ENCODE results near the gene RIMS4. TPM values are rescaled to one million over a fixed set of nuclear protein-coding genes. Genes with fewer than 3 reads are reported as not detected.

Gene RIMS4
- total RNA-seq, 2 experiments from 2014 or later, result not detected

DNA sequence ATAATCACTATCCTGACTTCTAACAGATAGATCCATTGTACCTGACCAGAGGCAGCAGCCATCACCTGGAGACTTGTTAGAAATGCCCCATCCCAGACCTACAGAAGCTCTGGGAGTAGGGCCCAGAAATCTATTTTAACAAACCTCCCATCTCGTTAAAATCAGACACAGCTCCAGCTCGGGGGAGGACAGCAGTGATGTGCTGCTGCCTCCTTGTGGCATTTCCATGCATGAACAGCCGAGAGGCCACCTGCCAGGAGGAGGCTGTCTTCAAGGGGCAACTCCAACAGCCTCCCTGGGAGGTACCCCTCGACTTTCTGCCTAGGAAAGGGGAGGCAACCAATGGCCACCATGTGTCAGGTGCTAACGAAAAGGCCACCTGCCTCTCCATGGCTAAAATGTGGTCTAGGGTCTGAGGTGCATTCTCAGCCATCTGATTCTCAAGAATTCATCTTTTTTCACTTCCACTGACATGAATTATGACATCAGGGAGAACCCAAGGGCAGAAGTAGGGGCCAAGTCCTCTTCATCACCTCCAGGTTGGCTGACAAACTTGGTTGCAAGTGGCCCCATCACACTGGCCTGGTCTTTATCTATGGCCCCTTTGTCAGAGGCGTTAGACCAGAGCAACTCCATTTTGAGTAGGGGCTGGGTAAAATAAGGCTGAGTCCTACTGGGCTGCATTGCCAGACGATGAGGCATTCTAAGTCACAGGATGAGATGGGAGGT lies 76.8 kb downstream of the RIMS4 start:
- intact Hi-C loops (cut with micrococcal nuclease), result loop anchor here (2.0 kb wide), 1 partner anchor 49 kb away; no protein-coding TSS in a partner anchor
- DNase-seq, result peak; percentile 77
- Mint-ChIP-seq H3K9me3 (peaks cover 4% of the 10 kb centered on the region), H3K4me3 (no peak overlapping the region), H3K27ac (no peak overlapping the region), H3K27me3 (no peaks in the 10 kb centered on the region), H3K4me1 (ENCODE audit: low read depth) (peaks cover 25% of the 10 kb centered on the region), H3K36me3 (ENCODE audit: low read depth) (no peaks in the 10 kb centered on the region)
- POLR2A ChIA-PET, result interaction anchor here (1.5 kb wide), 1 partner anchor 49 kb away, joined by 7 read pairs; no protein-coding TSS in a partner anchor
- ATAC-seq, result peak; percentile 78
- CTCF ChIA-PET, result interaction anchor here (0.7 to 5.8 kb wide), 18 partner anchors 10 to 518 kb away, joined by 3 to 118 read pairs (median 4); no protein-coding TSS in a partner anchor
- TF ChIP-seq, protein P1, sequence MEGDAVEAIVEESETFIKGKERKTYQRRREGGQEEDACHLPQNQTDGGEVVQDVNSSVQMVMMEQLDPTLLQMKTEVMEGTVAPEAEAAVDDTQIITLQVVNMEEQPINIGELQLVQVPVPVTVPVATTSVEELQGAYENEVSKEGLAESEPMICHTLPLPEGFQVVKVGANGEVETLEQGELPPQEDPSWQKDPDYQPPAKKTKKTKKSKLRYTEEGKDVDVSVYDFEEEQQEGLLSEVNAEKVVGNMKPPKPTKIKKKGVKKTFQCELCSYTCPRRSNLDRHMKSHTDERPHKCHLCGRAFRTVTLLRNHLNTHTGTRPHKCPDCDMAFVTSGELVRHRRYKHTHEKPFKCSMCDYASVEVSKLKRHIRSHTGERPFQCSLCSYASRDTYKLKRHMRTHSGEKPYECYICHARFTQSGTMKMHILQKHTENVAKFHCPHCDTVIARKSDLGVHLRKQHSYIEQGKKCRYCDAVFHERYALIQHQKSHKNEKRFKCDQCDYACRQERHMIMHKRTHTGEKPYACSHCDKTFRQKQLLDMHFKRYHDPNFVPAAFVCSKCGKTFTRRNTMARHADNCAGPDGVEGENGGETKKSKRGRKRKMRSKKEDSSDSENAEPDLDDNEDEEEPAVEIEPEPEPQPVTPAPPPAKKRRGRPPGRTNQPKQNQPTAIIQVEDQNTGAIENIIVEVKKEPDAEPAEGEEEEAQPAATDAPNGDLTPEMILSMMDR (IDR thresholded peaks at IDR 0.05), result peak; percentile 81

DNA sequence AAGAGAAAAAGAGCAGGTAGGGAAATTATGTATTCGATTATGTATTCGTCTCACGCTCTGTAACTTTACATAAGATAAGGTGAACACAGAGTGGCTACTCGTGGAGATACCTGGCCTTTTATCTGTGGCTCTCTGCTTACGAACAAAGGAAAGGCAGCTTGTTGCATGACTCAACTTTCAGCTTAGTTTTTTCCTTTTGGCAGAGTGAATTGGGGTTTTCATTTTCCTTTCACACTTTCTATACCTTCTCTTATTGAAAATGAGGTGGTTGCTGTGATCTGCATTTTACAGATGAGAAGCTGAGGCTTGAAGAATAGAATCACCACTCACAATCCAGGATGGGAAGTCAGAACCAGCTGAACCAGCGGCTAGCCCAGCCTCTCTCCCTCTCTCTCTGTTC lies 78.0 kb downstream of the RIMS4 start:
- TF ChIP-seq, protein P1 (IDR thresholded peaks at IDR 0.05), result no peak
- POLR2A ChIA-PET, result interaction anchor here (0.9 to 1.5 kb wide), 2 partner anchors 11 to 48 kb away, joined by 3 to 7 read pairs; no protein-coding TSS in a partner anchor
- Mint-ChIP-seq H3K27me3 (no peaks in the 10 kb centered on the region), H3K9me3 (peaks cover 4% of the 10 kb centered on the region), H3K4me1 (ENCODE audit: low read depth) (peaks cover 25% of the 10 kb centered on the region), H3K4me3 (no peak overlapping the region), H3K36me3 (ENCODE audit: low read depth) (no peaks in the 10 kb centered on the region), H3K27ac (no peak overlapping the region)
- peak; percentile 37 for ATAC-seq
- DNase-seq, result no peak
- intact Hi-C loops (cut with micrococcal nuclease), result loop anchor here (2.0 kb wide), 1 partner anchor 48 kb away; no protein-coding TSS in a partner anchor
- CTCF ChIA-PET, result interaction anchor here (1.0 to 5.8 kb wide), 15 partner anchors 8 to 517 kb away, joined by 3 to 118 read pairs (median 4); no protein-coding TSS in a partner anchor

DNA sequence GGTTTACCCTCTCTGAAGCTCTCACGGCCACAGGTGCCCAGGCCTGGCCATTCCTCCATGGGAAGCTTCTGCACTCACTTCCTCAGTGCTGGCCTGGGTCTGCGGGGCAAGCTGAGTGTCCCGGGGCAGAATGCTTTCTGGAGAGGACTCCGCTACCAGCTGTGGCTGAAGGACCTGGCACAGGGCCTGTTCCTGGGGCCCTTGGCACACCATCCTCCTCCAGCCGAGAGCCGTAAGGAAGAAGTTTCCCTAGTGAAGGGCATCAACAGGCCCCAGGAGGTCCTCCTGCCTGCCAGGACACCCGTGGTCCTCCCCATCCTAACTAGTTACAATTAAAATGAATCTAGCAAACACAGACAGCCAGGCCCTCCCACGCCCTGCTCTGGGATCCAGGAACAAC lies 78.7 kb downstream of the RIMS4 start:
- Mint-ChIP-seq H3K9me3 (peaks cover 1% of the 10 kb centered on the region), H3K27me3 (no peaks in the 10 kb centered on the region), H3K36me3 (ENCODE audit: low read depth) (no peaks in the 10 kb centered on the region), H3K27ac (no peak overlapping the region), H3K4me1 (ENCODE audit: low read depth) (peaks cover 22% of the 10 kb centered on the region), H3K4me3 (no peak overlapping the region)
- TF ChIP-seq, protein P1 (IDR thresholded peaks at IDR 0.05), result no peak
- ChIA-PET POLR2A (interaction anchor here (0.9 to 1.5 kb wide), 2 partner anchors 10 to 47 kb away, joined by 3 to 7 read pairs; no protein-coding TSS in a partner anchor), CTCF (interaction anchor here (1.1 to 5.8 kb wide), 9 partner anchors 8 to 58 kb away, joined by 3 to 118 read pairs (median 8); no protein-coding TSS in a partner anchor)
- no peak for ATAC-seq
- intact Hi-C loops (cut with micrococcal nuclease), result loop anchor here (2.0 kb wide), 1 partner anchor 47 kb away; no protein-coding TSS in a partner anchor
- no peak for DNase-seq

DNA sequence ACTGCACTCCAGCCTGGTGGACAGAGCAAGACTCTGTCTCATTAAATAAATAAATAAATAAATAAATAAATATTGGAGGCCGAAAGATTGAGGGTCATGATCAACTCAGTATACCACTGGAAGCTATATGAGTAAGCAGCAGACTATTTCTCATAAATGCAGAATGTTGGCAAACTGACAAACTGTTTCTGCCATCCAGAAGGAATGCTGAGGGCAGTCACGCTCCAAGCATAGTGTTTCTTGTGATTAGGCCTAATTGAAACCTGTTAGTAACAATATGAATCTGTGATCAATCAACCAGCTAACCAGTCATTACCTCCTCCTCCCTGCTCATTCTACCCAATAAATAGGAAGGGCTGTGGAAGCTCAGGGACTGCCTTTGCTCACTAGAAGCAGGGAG lies 79.9 kb downstream of the RIMS4 start:
- peaks cover 14% of the 10 kb centered on the region for H3K4me1 Mint-ChIP-seq (ENCODE audit: low read depth)
- no peak overlapping the region for H3K4me3 Mint-ChIP-seq
- ChIA-PET POLR2A (no interaction called here), CTCF (interaction anchor here (5.8 kb wide), 1 partner anchor 46 kb away, joined by 118 read pairs; no protein-coding TSS in a partner anchor)
- H3K27ac Mint-ChIP-seq, result no peak overlapping the region
- H3K36me3 Mint-ChIP-seq (ENCODE audit: low read depth), result no peaks in the 10 kb centered on the region
- intact Hi-C loops (cut with micrococcal nuclease), result no loop called here
- TF ChIP-seq, protein P1 (IDR thresholded peaks at IDR 0.05), result no peak
- DNase-seq (no peak), ATAC-seq (no peak)
- H3K27me3 Mint-ChIP-seq, result no peaks in the 10 kb centered on the region
- H3K9me3 Mint-ChIP-seq, result no peaks in the 10 kb centered on the region

All from activated CD8-positive, alpha-beta T cell treated with anti-CD3 and anti-CD28 coated beads for 36 hours (primary cell).